HG03354 (cell line): ENCODE data around the gene ZNF75A.

Experiments
- ATAC-seq: cut with Tn5 transposase; IDR thresholded peaks from one replicate; pipeline ENCODE4 v1.9.1; 2021; ENCODE audit warnings: mild to moderate bottlenecking; ENCODE audit not compliant: unreplicated experiment, poor library complexity, severe bottlenecking

Gene ZNF75A

GRCh38 chr16:3283543-3284447 lies 21.5 kb upstream of the ZNF75A start:
- ATAC-seq, result no peak

- no peak for ATAC-seq
These were observed 20.2 kb upstream of the ZNF75A start for GRCh38 chr16:3285131-3285530.

- ATAC-seq, result no peak
These were observed 15.2 kb upstream of the ZNF75A start for GRCh38 chr16:3289998-3290673.

GRCh38 chr16:3292604-3293003 lies 12.7 kb upstream of the ZNF75A start:
- no peak for ATAC-seq

GRCh38 chr16:3295209-3295608 lies 10.1 kb upstream of the ZNF75A start:
- ATAC-seq, result no peak

- ATAC-seq, result no peak
These were observed 9.5 kb upstream of the ZNF75A start for GRCh38 chr16:3295783-3296182.

- no peak for ATAC-seq
These were observed 927 bp upstream of the ZNF75A start for GRCh38 chr16:3304370-3304769.

GRCh38 chr16:3306078-3306477 lies 781 bp downstream of the ZNF75A start:
- ATAC-seq, result no peak

- no peak for ATAC-seq
These were observed 6.2 kb downstream of the ZNF75A start for GRCh38 chr16:3311496-3311895.

- ATAC-seq, result no peak
These were observed 12.2 kb downstream of the ZNF75A start for GRCh38 chr16:3317315-3317999.

GRCh38 chr16:3321816-3322215 lies 16.5 kb downstream of the ZNF75A start:
- ATAC-seq, result no peak

GRCh38 chr16:3327514-3327913 lies 22.2 kb downstream of the ZNF75A start:
- no peak for ATAC-seq

- no peak for ATAC-seq
These were observed 22.8 kb downstream of the ZNF75A start for GRCh38 chr16:3328104-3328503.

GRCh38 chr16:3328643-3329042 lies 23.3 kb downstream of the ZNF75A start:
- ATAC-seq, result no peak

GRCh38 chr16:3346041-3346440 lies 40.7 kb downstream of the ZNF75A start:
- ATAC-seq, result no peak

GRCh38 chr16:3347586-3347985 lies 42.3 kb downstream of the ZNF75A start:
- ATAC-seq, result no peak

- ATAC-seq, result no peak
These were observed 43.4 kb downstream of the ZNF75A start for GRCh38 chr16:3348547-3349167.

GRCh38 chr16:3349175-3349574 lies 43.9 kb downstream of the ZNF75A start:
- ATAC-seq, result no peak

- no peak for ATAC-seq
These were observed 50.3 kb downstream of the ZNF75A start, which contains the start of gene OR2C1 for GRCh38 chr16:3355589-3355988. Gene OR2C1, plus strand, starts transcription at chr16:3355889. Its CDS starts 52 bp downstream, at chr16:3355941.

- no peak for ATAC-seq
These were observed 50.8 kb downstream of the ZNF75A start for GRCh38 chr16:3356118-3356517.
